Activated naive CD4-positive, alpha-beta T cell treated with anti-CD3 and anti-CD28 coated beads for 36 hours (primary cell): ENCODE results near the gene IGSF6. TPM values are rescaled to one million over a fixed set of nuclear protein-coding genes. Genes with fewer than 3 reads are reported as not detected.
A peak's percentile ranks its signal among the peaks of the same experiment; 100 is the strongest.
"Not testable (repeated sequence)": the region's sequence is repeated elsewhere in the genome, so short reads cannot be mapped to it uniquely, and the experiment has no call there.

Experiments
- CTCF ChIA-PET: fragments of 350-600 bp; sonication (Branson Sonifier 250); formaldehyde crosslinking; loops from one replicate; lab custom pipeline; 2021; ENCODE audit warnings: antibody characterized with exemption; lab: Charles Lee
- DNase-seq: peaks from one replicate; pipeline ENCODE4 v3.0.0-alpha.2; 2020
- H3K27ac Mint-ChIP-seq: one replicate; pipeline ENCODE4 v1.8.0; 2021; ENCODE audit warnings: mild to moderate bottlenecking, mixed read lengths
- H3K27me3 Mint-ChIP-seq: one replicate; pipeline ENCODE4 v1.8.0; 2021; ENCODE audit warnings: low read depth, mixed read lengths
- H3K36me3 Mint-ChIP-seq: one replicate; pipeline ENCODE4 v1.8.0; 2021; ENCODE audit warnings: low read depth, mixed read lengths
- H3K4me1 Mint-ChIP-seq: one replicate; pipeline ENCODE4 v1.8.0; 2021; ENCODE audit warnings: low read depth, mixed read lengths
- H3K4me3 Mint-ChIP-seq: one replicate; pipeline ENCODE4 v1.8.0; 2021; ENCODE audit warnings: mild to moderate bottlenecking, moderate library complexity, mixed read lengths
- H3K9me3 Mint-ChIP-seq: one replicate; pipeline ENCODE4 v1.8.0; 2021; ENCODE audit warnings: mixed read lengths
- intact Hi-C: fragments of 100-400 bp; cut with micrococcal nuclease; formaldehyde crosslinking; loops from one replicate; pipeline ENCODE4 v1.15.1; 2023
- total RNA-seq, 2 experiments: library from RNA; stranded (reverse); gene quantifications; one replicate each; pipeline ENCODE4 v1.2.3, GENCODE V29; 2021

The IGSF6 gene
- total RNA-seq: not detected

- peaks cover 39% of the 10 kb centered on the region for H3K4me1 Mint-ChIP-seq
- no peak within 1 kb of the TSS for H3K4me3 Mint-ChIP-seq
- no peaks in the 10 kb centered on the region for H3K27me3 Mint-ChIP-seq
- H3K9me3 Mint-ChIP-seq: no peaks in the 10 kb centered on the region
- DNase-seq: no peak
- intact Hi-C loops: no loop called here
- CTCF ChIA-PET: interaction anchor here (0.9 kb wide), 1 partner anchor 57 kb away, joined by 3 read pairs; no protein-coding TSS in a partner anchor
- H3K27ac Mint-ChIP-seq: no peak within 1 kb of the TSS
- H3K36me3 Mint-ChIP-seq: peaks cover 6% of the 10 kb centered on the region
These were observed at the start of gene IGSF6 for GRCh38 chr16:21652453-21652852. Gene IGSF6, minus strand, starts transcription at chr16:21652608. Its CDS starts 10 bp downstream, at chr16:21652598.

- Mint-ChIP-seq H3K9me3 (no peaks in the 10 kb centered on the region), H3K4me3 (no peak overlapping the region), H3K27ac (no peak overlapping the region), H3K4me1 (no peaks in the 10 kb centered on the region), H3K27me3 (no peaks in the 10 kb centered on the region), H3K36me3 (no peaks in the 10 kb centered on the region)
- CTCF ChIA-PET: interaction anchor here (0.7 to 1.5 kb wide), 3 partner anchors 9 to 86 kb away, joined by 3 to 10 read pairs (median 3); no protein-coding TSS in a partner anchor
- no peak for DNase-seq
- intact Hi-C loops: no loop called here
These were observed 48.9 kb upstream of the IGSF6 start for GRCh38 chr16:21701271-21701670.

- Mint-ChIP-seq H3K27ac (no peak overlapping the region), H3K4me1 (no peaks in the 10 kb centered on the region), H3K4me3 (no peak overlapping the region), H3K36me3 (no peaks in the 10 kb centered on the region), H3K27me3 (no peaks in the 10 kb centered on the region), H3K9me3 (no peaks in the 10 kb centered on the region)
- intact Hi-C loops: no loop called here
- CTCF ChIA-PET: interaction anchor here (0.6 to 1.2 kb wide), 4 partner anchors 10 to 1093 kb away, joined by 3 to 7 read pairs (median 4); no protein-coding TSS in a partner anchor
- no peak for DNase-seq
These were observed 46.0 kb upstream of the IGSF6 start for GRCh38 chr16:21698169-21699032.

- CTCF ChIA-PET: interaction anchor here (0.7 kb wide), 1 partner anchor 11 kb away, joined by 4 read pairs; no protein-coding TSS in a partner anchor
- intact Hi-C loops: no loop called here
- H3K4me1 Mint-ChIP-seq: no peaks in the 10 kb centered on the region
These were observed 44.6 kb upstream of the IGSF6 start for GRCh38 chr16:21697032-21697431.

GRCh38 chr16:21694609-21695008 lies 42.2 kb upstream of the IGSF6 start:
- H3K27me3 Mint-ChIP-seq: no peaks in the 10 kb centered on the region
- intact Hi-C loops: no loop called here
- H3K4me3 Mint-ChIP-seq: no peak overlapping the region
- CTCF ChIA-PET: interaction anchor here (1.0 to 1.7 kb wide), 2 partner anchors 10 to 37 kb away, joined by 4 to 8 read pairs; no protein-coding TSS in a partner anchor
- no peaks in the 10 kb centered on the region for H3K4me1 Mint-ChIP-seq
- DNase-seq: no peak
- no peak overlapping the region for H3K27ac Mint-ChIP-seq
- H3K36me3 Mint-ChIP-seq: no peaks in the 10 kb centered on the region
- H3K9me3 Mint-ChIP-seq: no peaks in the 10 kb centered on the region

More at GRCh38 chr16:21697032-21697431, 44.6 kb upstream of the IGSF6 start:
- Mint-ChIP-seq H3K9me3 (no peaks in the 10 kb centered on the region), H3K36me3 (no peaks in the 10 kb centered on the region), H3K27ac (no peak overlapping the region), H3K4me3 (no peak overlapping the region), H3K27me3 (no peaks in the 10 kb centered on the region)
- no peak for DNase-seq

- H3K36me3 Mint-ChIP-seq, H3K4me1 Mint-ChIP-seq, H3K9me3 Mint-ChIP-seq, H3K4me3 Mint-ChIP-seq, H3K27ac Mint-ChIP-seq, intact Hi-C loops, H3K27me3 Mint-ChIP-seq, CTCF ChIA-PET, DNase-seq: not testable (repeated sequence)
These were observed 38.6 kb upstream of the IGSF6 start for GRCh38 chr16:21690967-21691366.

- no peaks in the 10 kb centered on the region for H3K36me3 Mint-ChIP-seq
- CTCF ChIA-PET: no interaction called here
- H3K27me3 Mint-ChIP-seq: no peaks in the 10 kb centered on the region
- no peaks in the 10 kb centered on the region for H3K4me1 Mint-ChIP-seq
- no peak overlapping the region for H3K4me3 Mint-ChIP-seq
- DNase-seq: no peak
- no peak overlapping the region for H3K27ac Mint-ChIP-seq
- intact Hi-C loops: no loop called here
- H3K9me3 Mint-ChIP-seq: peaks cover 3% of the 10 kb centered on the region
These were observed 36.7 kb upstream of the IGSF6 start for GRCh38 chr16:21689107-21689506.

- no peak for DNase-seq
- Mint-ChIP-seq H3K36me3 (no peaks in the 10 kb centered on the region), H3K9me3 (peaks cover 3% of the 10 kb centered on the region), H3K27me3 (peaks cover 3% of the 10 kb centered on the region), H3K4me1 (no peaks in the 10 kb centered on the region), H3K27ac (no peak overlapping the region), H3K4me3 (no peak overlapping the region)
- intact Hi-C loops: no loop called here
- CTCF ChIA-PET: interaction anchor here (1.2 kb wide), 1 partner anchor 24 kb away, joined by 3 read pairs; no protein-coding TSS in a partner anchor
These were observed 32.6 kb upstream of the IGSF6 start for GRCh38 chr16:21685034-21685455.

GRCh38 chr16:21684199-21684598 lies 31.8 kb upstream of the IGSF6 start:
- H3K27ac Mint-ChIP-seq: no peak overlapping the region
- H3K4me1 Mint-ChIP-seq: no peaks in the 10 kb centered on the region
- H3K4me3 Mint-ChIP-seq: no peak overlapping the region
- H3K36me3 Mint-ChIP-seq: no peaks in the 10 kb centered on the region
- H3K9me3 Mint-ChIP-seq: peaks cover 3% of the 10 kb centered on the region
- intact Hi-C loops: no loop called here
- H3K27me3 Mint-ChIP-seq: peaks cover 3% of the 10 kb centered on the region
- peak; percentile 57 for DNase-seq
- CTCF ChIA-PET: interaction anchor here (0.6 to 1.1 kb wide), 6 partner anchors 11 to 352 kb away, joined by 3 to 7 read pairs (median 4); no protein-coding TSS in a partner anchor

- Mint-ChIP-seq H3K9me3 (no peaks in the 10 kb centered on the region), H3K27me3 (peaks cover 3% of the 10 kb centered on the region), H3K27ac (no peak overlapping the region), H3K4me1 (no peaks in the 10 kb centered on the region), H3K4me3 (no peak overlapping the region), H3K36me3 (no peaks in the 10 kb centered on the region)
- CTCF ChIA-PET: interaction anchor here (0.6 to 1.2 kb wide), 6 partner anchors 10 to 158 kb away, joined by 3 to 5 read pairs (median 3); no protein-coding TSS in a partner anchor
- intact Hi-C loops: no loop called here
- no peak for DNase-seq
These were observed 30.8 kb upstream of the IGSF6 start for GRCh38 chr16:21683184-21683583.

GRCh38 chr16:21680714-21681113 lies 28.3 kb upstream of the IGSF6 start:
- H3K4me1 Mint-ChIP-seq, H3K36me3 Mint-ChIP-seq, H3K27ac Mint-ChIP-seq, H3K9me3 Mint-ChIP-seq, H3K4me3 Mint-ChIP-seq, intact Hi-C loops, DNase-seq, H3K27me3 Mint-ChIP-seq: not testable (repeated sequence)
- CTCF ChIA-PET: interaction anchor here (1.1 kb wide), 1 partner anchor 23 kb away, joined by 6 read pairs; no protein-coding TSS in a partner anchor

- intact Hi-C loops, H3K4me3 Mint-ChIP-seq, DNase-seq, H3K4me1 Mint-ChIP-seq, H3K9me3 Mint-ChIP-seq, H3K27me3 Mint-ChIP-seq, H3K27ac Mint-ChIP-seq, H3K36me3 Mint-ChIP-seq: not testable (repeated sequence)
- CTCF ChIA-PET: interaction anchor here (0.6 kb wide), 1 partner anchor 24 kb away, joined by 3 read pairs; no protein-coding TSS in a partner anchor
These were observed 22.0 kb upstream of the IGSF6 start for GRCh38 chr16:21674456-21674855.
